ENCODE results near the gene CSTPP1. TPM values are rescaled to one million over a fixed set of nuclear protein-coding genes. Genes with fewer than 3 reads are reported as not detected.

Gene CSTPP1
- total and polyA plus RNA-seq, 2 donors (not counting 3 experiments of a cell fraction or from before 2014, with no cell fraction given): 25.9 to 38.2 TPM

DNA sequence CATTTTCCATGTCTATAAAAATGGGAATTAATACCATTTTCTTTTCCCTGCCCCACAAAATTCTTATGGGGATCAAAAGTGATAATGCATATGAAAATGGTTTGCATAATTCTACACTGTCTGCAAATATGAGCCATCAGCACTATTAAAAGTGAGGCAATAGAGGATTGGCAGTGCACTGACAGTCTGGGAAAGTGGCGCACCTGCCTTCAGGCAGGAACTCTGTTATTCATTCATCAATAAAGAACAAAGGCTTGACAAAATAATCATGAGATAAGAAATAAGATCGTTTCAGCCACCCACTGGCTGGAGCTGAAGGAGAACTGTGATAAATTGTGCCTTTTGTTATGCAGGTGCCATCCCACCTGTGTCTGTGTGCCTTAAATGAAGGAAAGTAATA, 190.7 kb downstream of the CSTPP1 start:
- no peak overlapping the region for H3K9ac ChIP-seq (replicated peaks; ENCODE audit: extremely low read depth, insufficient read depth, low read length)
- H3K9me1 ChIP-seq (replicated peaks; ENCODE audit: control insufficient read depth, extremely low read depth, insufficient read depth, low read length): no peaks in the 10 kb centered on the region
- H3K4me1 ChIP-seq (ENCODE audit: control insufficient read depth, extremely low read depth, insufficient read depth, low read length): peaks cover 2% of the 10 kb centered on the region
- FAIRE-seq (no peak), DNase-seq (ENCODE audit: low read depth, low spot score) (no peak)
- ChIA-PET CTCF (interaction anchor here (1.2 kb wide), 1 partner anchor 210 kb away, joined by 3 read pairs; no protein-coding TSS in a partner anchor), POLR2A (no interaction called here)
- H3K4me3 ChIP-seq (replicated peaks in 1 of 3; ENCODE audit: insufficient read depth in 1 of 3, low read depth in 1 of 3, low read length in 3 of 3): no peak overlapping the region
- dilution Hi-C loops (cut with MboI; ENCODE audit: extremely low pct_ligation_motif_present, low sequenced_read_pairs): no loop called here
- no peak overlapping the region for H3K4me2 ChIP-seq (ENCODE audit: insufficient read depth, low read length)
- intact Hi-C loops (cut with micrococcal nuclease): no loop called here
- no peaks in the 10 kb centered on the region for H3K36me3 ChIP-seq (ENCODE audit: control insufficient read depth in 2 of 2, extremely low read depth in 1 of 2, insufficient read depth in 2 of 2, low read length in 2 of 2)
- no peaks in the 10 kb centered on the region for H3K27me3 ChIP-seq (ENCODE audit: control insufficient read depth in 2 of 2, insufficient read depth in 2 of 2, low read length in 2 of 2)
- no TSS peak for BruUV-seq (replicated peaks)
- no peak overlapping the region for H2AFZ ChIP-seq (ENCODE audit: low read depth, low read length)
- no peak overlapping the region for H3K27ac ChIP-seq (ENCODE audit: insufficient read depth, low read depth, low read length)
- no peaks in the 10 kb centered on the region for H3K79me2 ChIP-seq (ENCODE audit: control insufficient read depth, insufficient read depth, low read length)
- no peaks in the 10 kb centered on the region for H4K20me1 ChIP-seq (replicated peaks; ENCODE audit: control insufficient read depth, extremely low read depth, insufficient read depth, low read length)
- TF ChIP-seq POLR2A (IDR thresholded peaks at IDR 0.05; ENCODE audit: low read depth, low read length): no peak
- no peak for TF ChIP-seq FOS (IDR thresholded peaks at IDR 0.05; ENCODE audit: borderline replicate concordance, insufficient read depth, low read length)
- no peak for TF ChIP-seq MYC (IDR thresholded peaks at IDR 0.05; ENCODE audit: low read depth, low read length)
- no peak for TF ChIP-seq EZH2 (IDR thresholded peaks at IDR 0.05; ENCODE audit: borderline replicate concordance, low read depth, low read length, severe bottlenecking)
- no peak for TF ChIP-seq CTCF (IDR thresholded peaks at IDR 0.05; ENCODE audit: extremely low read depth in 1 of 2, insufficient read depth in 1 of 2, low read depth in 1 of 2, low read length in 2 of 2)
- TF ChIP-seq GATA2 (IDR thresholded peaks at IDR 0.05; ENCODE audit: insufficient read depth, insufficient read length, low read depth, low read length): no peak
- TF ChIP-seq POLR2AphosphoS5 (IDR thresholded peaks at IDR 0.05; ENCODE audit: insufficient read depth, low read depth, low read length): no peak
- no peak for TF ChIP-seq MAX (IDR thresholded peaks at IDR 0.05; ENCODE audit: insufficient read depth, insufficient read length)
- TF ChIP-seq JUN (IDR thresholded peaks at IDR 0.05; ENCODE audit: borderline replicate concordance, insufficient read depth, insufficient read length, low read depth): no peak
- no peaks in the 10 kb centered on the region for H3K9me3 ChIP-seq (replicated peaks; ENCODE audit: control insufficient read depth, insufficient read depth, low read length)

Measured in endothelial cell of umbilical vein (primary cell).